ENCODE measurements around the gene ZDHHC16. TPM values are rescaled to one million over a fixed set of nuclear protein-coding genes. Genes with fewer than 3 reads are reported as not detected.

The ZDHHC16 gene
- 1 to 10 TPM; 6.2 to 6.5 TPM for total RNA-seq
- 20.4 TPM for polyA plus RNA-seq (2013, experiment 1 of 2)
- 20.8 TPM for polyA plus RNA-seq (2013, experiment 2 of 2)
- total RNA-seq = 12.5 to 101 (median 51.3) reads per million in 172 experiments

DNA sequence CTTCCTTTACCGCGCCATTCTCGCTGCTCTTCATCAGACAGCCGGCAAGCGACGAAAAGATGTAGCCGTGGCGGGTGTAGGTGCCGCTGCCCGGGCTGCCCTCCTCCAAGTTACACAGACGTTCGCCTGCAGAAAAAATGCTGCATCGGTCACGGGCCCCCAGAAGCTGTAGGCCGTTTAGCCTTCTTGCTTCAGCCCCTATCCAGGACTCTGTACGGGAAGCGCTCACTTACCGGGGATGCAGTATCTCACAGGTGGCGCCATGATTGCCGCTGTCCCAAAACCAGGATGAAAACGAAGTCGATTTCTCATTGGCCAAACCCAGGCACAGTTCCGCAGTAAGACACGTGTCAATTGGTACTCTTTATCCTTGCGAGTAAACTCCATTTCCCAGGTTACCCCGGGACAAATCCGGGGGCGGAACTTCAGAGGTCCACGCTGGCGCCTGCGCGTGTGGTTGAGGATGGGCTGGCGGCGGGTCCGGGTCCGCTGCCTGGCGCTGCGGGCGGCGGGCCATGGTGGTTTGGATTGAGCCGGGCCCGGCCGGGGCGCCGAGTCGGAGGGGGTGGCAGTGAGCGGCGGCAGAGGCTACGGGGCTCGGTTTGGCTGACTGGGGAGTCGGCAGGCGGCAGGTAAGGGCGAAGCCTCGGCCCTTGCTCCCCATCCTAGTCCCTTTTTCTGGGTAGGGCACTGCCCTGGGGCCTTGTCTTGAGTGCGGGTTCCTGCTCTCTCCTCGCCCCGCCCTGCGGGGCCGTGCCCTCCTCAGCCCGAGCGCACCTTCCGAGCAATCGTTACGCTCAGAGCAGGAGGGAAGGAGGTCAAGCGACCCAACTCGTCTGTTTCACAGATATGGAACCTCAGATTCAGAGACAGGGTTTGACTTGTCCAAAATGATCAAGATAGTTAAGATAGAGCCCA, at the start of gene ZDHHC16, which contains the start of gene EXOSC1:
Gene ZDHHC16 (plus strand): TSS at position 454 of the 918 bp plus-strand sequence. CDS start 5,501 bp downstream, outside the sequence.
Gene EXOSC1 (minus strand): TSS at position 285 of the 918 bp plus-strand sequence. CDS start 21 bp downstream, at position 264.
- TF ChIP-seq, protein P1, sequence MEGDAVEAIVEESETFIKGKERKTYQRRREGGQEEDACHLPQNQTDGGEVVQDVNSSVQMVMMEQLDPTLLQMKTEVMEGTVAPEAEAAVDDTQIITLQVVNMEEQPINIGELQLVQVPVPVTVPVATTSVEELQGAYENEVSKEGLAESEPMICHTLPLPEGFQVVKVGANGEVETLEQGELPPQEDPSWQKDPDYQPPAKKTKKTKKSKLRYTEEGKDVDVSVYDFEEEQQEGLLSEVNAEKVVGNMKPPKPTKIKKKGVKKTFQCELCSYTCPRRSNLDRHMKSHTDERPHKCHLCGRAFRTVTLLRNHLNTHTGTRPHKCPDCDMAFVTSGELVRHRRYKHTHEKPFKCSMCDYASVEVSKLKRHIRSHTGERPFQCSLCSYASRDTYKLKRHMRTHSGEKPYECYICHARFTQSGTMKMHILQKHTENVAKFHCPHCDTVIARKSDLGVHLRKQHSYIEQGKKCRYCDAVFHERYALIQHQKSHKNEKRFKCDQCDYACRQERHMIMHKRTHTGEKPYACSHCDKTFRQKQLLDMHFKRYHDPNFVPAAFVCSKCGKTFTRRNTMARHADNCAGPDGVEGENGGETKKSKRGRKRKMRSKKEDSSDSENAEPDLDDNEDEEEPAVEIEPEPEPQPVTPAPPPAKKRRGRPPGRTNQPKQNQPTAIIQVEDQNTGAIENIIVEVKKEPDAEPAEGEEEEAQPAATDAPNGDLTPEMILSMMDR (IDR thresholded peaks at IDR 0.05) = no peak
- Mint-ChIP-seq H3K36me3 (ENCODE audit: low read depth) (peaks cover 47% of the 10 kb centered on the region), H3K27ac (peak within 1 kb of the TSS; percentile 95), H3K4me3 (peak within 1 kb of the TSS; percentile 100), H3K4me1 (ENCODE audit: low read depth) (peaks cover 53% of the 10 kb centered on the region), H3K9me3 (no peaks in the 10 kb centered on the region), H3K27me3 (no peaks in the 10 kb centered on the region)
- Histone ChIP-seq H3K9me3 (ENCODE audit: control insufficient read depth in 1 of 2, insufficient read depth in 1 of 2, low read length in 2 of 2) (no peaks in the 10 kb centered on the region), H3K27ac (ENCODE audit: low read depth in 1 of 2, low read length in 2 of 2) (peak within 1 kb of the TSS; percentile 57 to 73), H3K36me3 (ENCODE audit: insufficient read depth, low read length) (peaks cover 14% of the 10 kb centered on the region), H3K4me1 (ENCODE audit: insufficient read depth, low read length) (peaks cover 33% of the 10 kb centered on the region), H3K4me3 (ENCODE audit: low read length) (peak within 1 kb of the TSS; percentile 78), H3K27me3 (ENCODE audit: control insufficient read depth in 1 of 2, insufficient read depth in 2 of 2, low read length in 2 of 2) (no peaks in the 10 kb centered on the region)
- POLR2A ChIA-PET = interaction anchor here (0.6 to 1.0 kb wide), 2 partner anchors 13 to 45 kb away, joined by 3 read pairs; partner anchors contain the start of gene RRP12
- DNase-seq (peak; percentile 73 to 95 (median 86)), ATAC-seq (ENCODE audit: poor library complexity) (peak; percentile 97)
- intact Hi-C loops (cut with DNase I, micrococcal nuclease) = loop anchor here (1.0 to 5.0 kb wide), 7 partner anchors 19 to 186 kb away; partner anchors contain the start of genes MMS19 (in 1 of the 2), MORN4 (in 1 of the 2), PGAM1 (in 1 of the 2) and RRP12 (in 1 of the 2)
- CTCF ChIA-PET = no interaction called here

DNA sequence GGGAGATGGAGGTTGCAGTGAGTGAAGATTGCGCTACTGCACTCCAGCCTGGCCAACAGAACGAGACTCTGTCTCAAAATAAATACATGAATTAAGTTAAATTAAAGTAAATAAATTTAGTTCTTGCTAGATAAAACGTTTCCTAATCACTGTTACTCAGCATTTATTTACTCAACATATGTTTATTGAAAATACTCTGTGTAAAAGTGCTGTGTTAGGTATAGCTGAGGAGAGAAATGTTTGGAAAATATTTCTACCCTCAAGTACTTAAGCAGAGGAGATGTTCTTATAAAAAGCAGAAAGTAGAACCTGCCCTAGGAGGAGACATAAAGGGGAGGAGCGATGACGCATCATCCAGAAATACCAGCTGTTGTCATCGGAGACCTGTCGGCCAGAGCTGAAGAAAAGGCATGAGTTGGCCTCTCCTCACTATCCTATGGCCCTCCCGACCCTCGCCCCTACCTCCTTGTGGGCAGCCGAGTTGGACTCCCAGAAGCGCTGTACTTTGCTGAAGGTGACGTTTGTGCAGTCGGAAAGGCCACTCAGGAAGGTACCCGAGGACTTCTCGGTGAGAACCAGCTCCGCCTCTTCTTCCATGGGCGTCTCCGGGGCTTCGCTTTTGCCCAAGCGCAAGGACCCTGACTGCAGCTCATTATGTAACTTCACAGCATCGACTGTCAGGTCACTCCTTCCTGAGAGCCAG, 46.0 kb upstream of the ZDHHC16 start:
- Mint-ChIP-seq H3K36me3 (ENCODE audit: low read depth) (peaks cover 14% of the 10 kb centered on the region), H3K4me1 (ENCODE audit: low read depth) (peaks cover 16% of the 10 kb centered on the region), H3K9me3 (no peaks in the 10 kb centered on the region), H3K4me3 (peak overlapping the region; percentile 95), H3K27ac (peak overlapping the region; percentile 89), H3K27me3 (no peaks in the 10 kb centered on the region)
- Histone ChIP-seq H3K4me3 (ENCODE audit: low read length) (peak overlapping the region; percentile 85), H3K27me3 (ENCODE audit: control insufficient read depth in 1 of 2, insufficient read depth in 2 of 2, low read length in 2 of 2) (no peaks in the 10 kb centered on the region), H3K9me3 (ENCODE audit: control insufficient read depth in 1 of 2, insufficient read depth in 1 of 2, low read length in 2 of 2) (no peaks in the 10 kb centered on the region), H3K4me1 (ENCODE audit: insufficient read depth, low read length) (peaks cover 17% of the 10 kb centered on the region), H3K27ac (ENCODE audit: low read depth in 1 of 2, low read length in 2 of 2) (peak overlapping the region; percentile 81 to 97), H3K36me3 (ENCODE audit: insufficient read depth, low read length) (peaks cover 11% of the 10 kb centered on the region)
- POLR2A ChIA-PET = interaction anchor here (1.2 to 2.6 kb wide), 6 partner anchors 16 to 287 kb away, joined by 4 to 18 read pairs (median 7); partner anchors contain the start of genes AVPI1, FRAT1, FRAT2 and UBTD1
- TF ChIP-seq, protein P1 (IDR thresholded peaks at IDR 0.05) = no peak
- intact Hi-C loops (cut with DNase I, micrococcal nuclease) = loop anchor here (2.0 to 5.0 kb wide), 8 partner anchors 65 to 337 kb away; partner anchors contain the start of genes ARHGAP19 (in 2 of the 2), FRAT2 (in 2 of the 2), AVPI1 (in 1 of the 2) and FRAT1 (in 1 of the 2)
- DNase-seq (peak in 4 of 14 experiments; percentile 20 to 72 (median 50)), ATAC-seq (ENCODE audit: poor library complexity) (no peak)
- CTCF ChIA-PET = interaction anchor here (1.3 to 1.7 kb wide), 2 partner anchors 67 to 80 kb away, joined by 3 read pairs; partner anchors contain the start of gene FRAT1

All from CD4-positive, alpha-beta T cell (primary cell).